Tibial artery (tissue), 4 donors: ENCODE results near the gene SP3.

Source experiments
- DNase-seq, 2 donors: peaks; one replicate each; pipeline ENCODE4 v3.0.0-alpha.2; 2019
- H3K27ac ChIP-seq, 2 donors: fragments of 200-600 bp; sonication (generic) in 1 of 2; 1 replicate in 1 of 2; 2 replicates in 1 of 2; pipeline ENCODE4 v1.5.1; 2018 to 2019; ENCODE audit warnings: mild to moderate bottlenecking in 1 of 2
- H3K27me3 ChIP-seq, 2 donors: fragments of 200-600 bp; sonication (generic) in 1 of 2; one replicate each; pipeline versions ENCODE4 v1.5.1 to v1.6.0; 2016 to 2019
- H3K36me3 ChIP-seq, 3 donors: fragments of 200-600 bp; sonication (generic) in 2 of 3; one replicate each; pipeline ENCODE4 v1.5.1; 2016 to 2019; ENCODE audit warnings: mild to moderate bottlenecking in 2 of 3
- H3K4me1 ChIP-seq, 4 donors: fragments of 200-600 bp; sonication (generic) in 2 of 4; 1 replicate in 3 of 4; 2 replicates in 1 of 4; pipeline ENCODE4 v1.5.1; 2016 to 2019
- H3K4me3 ChIP-seq, 2 donors: fragments of 200-600 bp; sonication (generic) in 1 of 2; 1 replicate in 1 of 2; 2 replicates in 1 of 2; pipeline ENCODE4 v1.5.1; 2018 to 2019; ENCODE audit warnings: mild to moderate bottlenecking in 2 of 2
- H3K9me3 ChIP-seq, 3 donors: fragments of 200-600 bp; sonication (generic) in 1 of 3; one replicate each; pipeline ENCODE4 v1.5.1; 2016 to 2019
- CTCF ChIP-seq, 2 experiments: fragments of 200-600 bp in 1 of 2; fragments of 450-650 bp in 1 of 2; IDR thresholded peaks; one replicate each; pipeline ENCODE4 v1.5.1; 2017 to 2019; ENCODE audit warnings: antibody characterized with exemption in 2 of 2, mild to moderate bottlenecking in 1 of 2, moderate library complexity in 1 of 2
- intact Hi-C: fragments of 100-400 bp; cut with DNase I; formaldehyde crosslinking; loops from one replicate; pipeline ENCODE4 v1.15.0; 2023; ENCODE audit warnings: low total_unique reads

Gene SP3

GRCh38 chr2:173982918-173983317 is 17.7 kb upstream of the SP3 start:
- DNase-seq: no peak
- peak overlapping the region; percentile 69 to 72 for H3K27ac ChIP-seq
- no peak for TF ChIP-seq CTCF (IDR thresholded peaks at IDR 0.05)
- intact Hi-C loops: no loop called here
- no peaks in the 10 kb centered on the region for H3K36me3 ChIP-seq
- H3K4me3 ChIP-seq: no peak overlapping the region
- peaks cover 0 to 70% (median 57%) of the 10 kb centered on the region in 4 donors for H3K4me1 ChIP-seq
- H3K27me3 ChIP-seq: no peaks in the 10 kb centered on the region
- no peaks in the 10 kb centered on the region for H3K9me3 ChIP-seq

- Histone ChIP-seq H3K27ac (peak overlapping the region; percentile 69 to 72), H3K9me3 (no peaks in the 10 kb centered on the region), H3K36me3 (no peaks in the 10 kb centered on the region), H3K4me3 (no peak overlapping the region), H3K27me3 (no peaks in the 10 kb centered on the region), H3K4me1 (peaks cover 0 to 64% (median 55%) of the 10 kb centered on the region in 4 donors)
- DNase-seq: no peak
- no peak for TF ChIP-seq CTCF (IDR thresholded peaks at IDR 0.05)
- intact Hi-C loops: no loop called here
Observed at GRCh38 chr2:173982182-173982714, 17.1 kb upstream of the SP3 start.

- intact Hi-C loops: no loop called here
- no peaks in the 10 kb centered on the region for H3K27me3 ChIP-seq
Observed at GRCh38 chr2:173981520-173981919, 16.3 kb upstream of the SP3 start.

GRCh38 chr2:173979751-173980351 is 14.7 kb upstream of the SP3 start:
- Histone ChIP-seq H3K4me3 (no peak overlapping the region), H3K27me3 (no peaks in the 10 kb centered on the region), H3K9me3 (no peaks in the 10 kb centered on the region), H3K27ac (peak overlapping the region; percentile 4 to 28), H3K4me1 (peaks cover 0 to 40% (median 32%) of the 10 kb centered on the region in 4 donors), H3K36me3 (no peaks in the 10 kb centered on the region)
- no peak for TF ChIP-seq CTCF (IDR thresholded peaks at IDR 0.05)
- DNase-seq: peak in 1 of 2 donors; percentile 44
- intact Hi-C loops: no loop called here

More at GRCh38 chr2:173981520-173981919, 16.3 kb upstream of the SP3 start:
- no peak for TF ChIP-seq CTCF (IDR thresholded peaks at IDR 0.05)
- H3K4me3 ChIP-seq: no peak overlapping the region
- no peak for DNase-seq
- no peak overlapping the region for H3K27ac ChIP-seq
- H3K36me3 ChIP-seq: no peaks in the 10 kb centered on the region
- H3K4me1 ChIP-seq: peaks cover 0 to 57% (median 48%) of the 10 kb centered on the region in 4 donors
- H3K9me3 ChIP-seq: no peaks in the 10 kb centered on the region

- H3K27me3 ChIP-seq: no peaks in the 10 kb centered on the region
- H3K27ac ChIP-seq: no peak overlapping the region
- no peak for TF ChIP-seq CTCF (IDR thresholded peaks at IDR 0.05)
- H3K4me3 ChIP-seq: no peak overlapping the region
- H3K36me3 ChIP-seq: no peaks in the 10 kb centered on the region
- H3K4me1 ChIP-seq: peaks cover 0 to 26% (median 18%) of the 10 kb centered on the region in 4 donors
- H3K9me3 ChIP-seq: no peaks in the 10 kb centered on the region
- no peak for DNase-seq
- intact Hi-C loops: no loop called here
Observed at GRCh38 chr2:173978447-173978846, 13.3 kb upstream of the SP3 start.
